ENCODE data around the gene SLC4A2.
"Not testable (repeated sequence)": the region's sequence is repeated elsewhere in the genome, so short reads cannot be mapped to it uniquely, and the experiment has no call there.

The SLC4A2 gene

DNA sequence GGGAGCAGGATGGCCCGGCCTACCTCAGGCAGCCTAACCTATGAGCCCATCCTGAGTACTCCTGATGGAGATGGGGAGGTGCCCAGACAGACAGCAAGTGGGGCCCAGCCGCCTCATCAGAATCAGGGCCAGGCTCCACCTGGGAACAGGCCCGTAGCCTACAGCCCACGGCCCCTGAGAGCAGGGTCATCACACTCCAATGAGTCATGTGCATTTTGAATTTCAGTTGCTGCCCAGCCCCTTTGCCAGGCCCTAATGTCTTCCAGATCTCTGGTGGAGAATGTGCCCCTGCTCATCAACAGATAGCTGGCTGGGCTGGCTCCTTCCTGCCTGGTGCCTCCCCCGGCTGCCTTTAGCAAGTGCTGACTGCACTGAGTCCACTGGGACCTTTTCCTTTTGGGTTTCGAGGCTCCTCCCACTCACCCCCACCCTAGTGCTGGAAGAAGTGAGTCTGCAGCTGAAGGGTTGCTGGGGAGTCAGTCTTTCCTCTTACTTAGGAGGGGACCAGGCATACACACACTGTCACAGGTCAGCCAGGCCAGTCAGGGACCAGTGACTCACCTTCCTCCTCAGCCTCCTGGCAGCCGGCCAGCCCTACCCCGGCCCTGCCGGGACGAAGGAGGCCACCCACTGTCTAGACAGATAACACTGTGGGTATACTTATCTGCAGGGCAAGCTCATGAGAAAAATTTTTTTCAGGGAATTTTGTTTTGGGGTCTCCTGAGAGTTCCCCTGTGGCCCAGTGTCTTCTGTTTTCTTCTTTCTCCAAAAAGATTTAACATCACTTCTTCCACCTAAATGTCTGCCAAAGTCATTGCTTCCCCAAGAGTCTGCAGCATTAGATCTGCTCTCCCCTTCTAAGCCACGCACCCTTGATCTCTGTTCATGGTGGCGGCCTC lies 20.2 kb upstream of the SLC4A2 start (continued):
- TF ChIP-seq ZFP3 (CRISPR knock-in tag; IDR thresholded peaks at IDR 0.05) (peak; percentile 57; the same call in 1 of the 2 replicates), GLIS3 (CRISPR knock-in tag; IDR thresholded peaks at IDR 0.05) (0 out of 2 replicates have a peak, but pooled peaks have one; percentile 45), ZNF8 (CRISPR knock-in tag; IDR thresholded peaks at IDR 0.05) (no peak), BACH2 (CRISPR knock-in tag; IDR thresholded peaks at IDR 0.05; ENCODE audit: borderline replicate concordance) (no peak), PATZ1 (CRISPR knock-in tag; IDR thresholded peaks at IDR 0.05; ENCODE audit: borderline replicate concordance) (0 out of 2 replicates have a peak, but pooled peaks have one; percentile 18), TCF4 (CRISPR knock-in tag; IDR thresholded peaks at IDR 0.05; ENCODE audit: borderline replicate concordance) (peak; percentile 57; the same call in 1 of the 2 replicates), ZC3H10 (CRISPR knock-in tag; IDR thresholded peaks at IDR 0.05) (no peak)

GRCh38 chr7:151039850-151040548 lies 19.4 kb upstream of the SLC4A2 start:
- peak; percentile 19 for ATAC-seq
- TF ChIP-seq BACH2 (CRISPR knock-in tag; IDR thresholded peaks at IDR 0.05; ENCODE audit: borderline replicate concordance) = no peak
- TF ChIP-seq GLIS3 (CRISPR knock-in tag; IDR thresholded peaks at IDR 0.05) = no peak
- TF ChIP-seq RARB (CRISPR knock-in tag; IDR thresholded peaks at IDR 0.05) = no peak
- TF ChIP-seq ARNTL (CRISPR knock-in tag; IDR thresholded peaks at IDR 0.05; ENCODE audit: borderline replicate concordance, low read depth) = no peak
- no peak for TF ChIP-seq SNAI2 (CRISPR knock-in tag; IDR thresholded peaks at IDR 0.05)
- TF ChIP-seq ESRRG (CRISPR knock-in tag; IDR thresholded peaks at IDR 0.05) = no peak
- no peak for TF ChIP-seq ISL1 (CRISPR knock-in tag; IDR thresholded peaks at IDR 0.05)
- TF ChIP-seq ZFP3 (CRISPR knock-in tag; IDR thresholded peaks at IDR 0.05) = no peak
- TF ChIP-seq ZNF565 (CRISPR knock-in tag; conservative IDR thresholded peaks at IDR 0.05; ENCODE audit: low read depth) = no peak
- no peak for TF ChIP-seq ZFP30 (CRISPR knock-in tag; IDR thresholded peaks at IDR 0.05)

GRCh38 chr7:151040616-151041375 lies 18.6 kb upstream of the SLC4A2 start:
- TF ChIP-seq PPARA (CRISPR knock-in tag; IDR thresholded peaks at IDR 0.05; ENCODE audit: borderline replicate concordance) (no peak), POU6F1 (CRISPR knock-in tag; IDR thresholded peaks at IDR 0.05; ENCODE audit: borderline replicate concordance, low read depth) (no peak), PATZ1 (CRISPR knock-in tag; IDR thresholded peaks at IDR 0.05; ENCODE audit: borderline replicate concordance) (no peak), GLIS3 (CRISPR knock-in tag; IDR thresholded peaks at IDR 0.05) (no peak), BACH2 (CRISPR knock-in tag; IDR thresholded peaks at IDR 0.05; ENCODE audit: borderline replicate concordance) (no peak), ZNF565 (CRISPR knock-in tag; conservative IDR thresholded peaks at IDR 0.05; ENCODE audit: low read depth) (no peak), ZFP3 (CRISPR knock-in tag; IDR thresholded peaks at IDR 0.05) (no peak), TOX (CRISPR knock-in tag; IDR thresholded peaks at IDR 0.05; ENCODE audit: borderline replicate concordance) (no peak), ESRRG (CRISPR knock-in tag; IDR thresholded peaks at IDR 0.05) (no peak), ZNF70 (CRISPR knock-in tag; IDR thresholded peaks at IDR 0.05) (no peak)
- TF ChIP-seq, protein P1, sequence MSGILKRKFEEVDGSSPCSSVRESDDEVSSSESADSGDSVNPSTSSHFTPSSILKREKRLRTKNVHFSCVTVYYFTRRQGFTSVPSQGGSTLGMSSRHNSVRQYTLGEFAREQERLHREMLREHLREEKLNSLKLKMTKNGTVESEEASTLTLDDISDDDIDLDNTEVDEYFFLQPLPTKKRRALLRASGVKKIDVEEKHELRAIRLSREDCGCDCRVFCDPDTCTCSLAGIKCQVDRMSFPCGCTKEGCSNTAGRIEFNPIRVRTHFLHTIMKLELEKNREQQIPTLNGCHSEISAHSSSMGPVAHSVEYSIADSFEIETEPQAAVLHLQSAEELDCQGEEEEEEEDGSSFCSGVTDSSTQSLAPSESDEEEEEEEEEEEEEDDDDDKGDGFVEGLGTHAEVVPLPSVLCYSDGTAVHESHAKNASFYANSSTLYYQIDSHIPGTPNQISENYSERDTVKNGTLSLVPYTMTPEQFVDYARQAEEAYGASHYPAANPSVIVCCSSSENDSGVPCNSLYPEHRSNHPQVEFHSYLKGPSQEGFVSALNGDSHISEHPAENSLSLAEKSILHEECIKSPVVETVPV (CRISPR knock-in tag; IDR thresholded peaks at IDR 0.05) = no peak
- ATAC-seq = no peak

DNA sequence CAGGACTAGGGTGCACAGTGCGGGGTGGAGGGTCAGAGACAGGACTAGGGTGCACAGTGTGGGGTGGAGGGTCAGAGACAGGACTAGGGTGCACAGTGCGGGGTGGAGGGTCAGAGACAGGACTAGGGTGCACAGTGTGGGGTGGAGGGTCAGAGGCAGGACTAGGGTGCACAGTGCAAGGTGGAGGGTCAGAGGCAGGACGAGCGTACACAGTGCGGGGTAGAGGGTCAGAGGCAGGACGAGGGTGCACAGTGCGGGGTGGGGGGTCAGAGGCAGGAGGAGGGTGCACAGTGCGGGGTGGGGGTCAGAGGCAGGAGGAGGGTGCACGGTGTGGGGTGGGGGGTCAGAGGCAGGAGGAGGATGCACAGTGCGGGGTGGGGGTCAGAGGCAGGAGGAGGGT lies 15.9 kb upstream of the SLC4A2 start:
- not testable (repeated sequence) for ATAC-seq
